HEK293 (cell line): ENCODE measurements around the gene RPL31.

ENCODE experiments used
- CTCF ChIA-PET: fragments of 350-600 bp; formaldehyde crosslinking; extraction: SDS; loops from one replicate; lab custom pipeline; 2021; ENCODE audit warnings: antibody characterized with exemption; lab: Yijun Ruan, JAX
- POLR2A ChIA-PET: fragments of 300-600 bp; formaldehyde crosslinking; extraction: SDS; loops from one replicate; lab custom pipeline; 2020; ENCODE audit warnings: antibody characterized with exemption, inconsistent platforms; lab: Yijun Ruan, JAX
- H3K27ac ChIP-seq: fragments of 200-500 bp; sonication (Bioruptor generic); 2 replicates; pipeline ENCODE4 v1.5.1; 2014; ENCODE audit warnings: low read depth, low read length, control low read depth, inconsistent platforms; ENCODE audit errors: extremely low read depth
- H3K36me3 ChIP-seq, 2 experiments: fragments of 200-500 bp in 1 of 2; sonication (Bioruptor generic) in 1 of 2; 1 replicate in 1 of 2; 2 replicates in 1 of 2; pipeline ENCODE4 v1.5.1; 2014 to 2017; ENCODE audit warnings: inconsistent platforms in 2 of 2, low read length in 2 of 2; ENCODE audit not compliant: control insufficient read depth in 2 of 2, insufficient read depth in 1 of 2
- H3K4me1 ChIP-seq: fragments of 200-500 bp; sonication (Bioruptor generic); 2 replicates; pipeline ENCODE4 v1.5.1; 2014; ENCODE audit warnings: mild to moderate bottlenecking, low read length, inconsistent platforms; ENCODE audit not compliant: control insufficient read depth, insufficient read depth
- H3K4me3 ChIP-seq: 2 replicates; pipeline ENCODE4 v1.5.1; 2011; ENCODE audit warnings: low read depth, mild to moderate bottlenecking, control low read depth, low read length, moderate library complexity
- H3K9me3 ChIP-seq: fragments of 200-500 bp; sonication (Bioruptor generic); 2 replicates; pipeline ENCODE4 v1.5.1; 2014; ENCODE audit warnings: low read depth, low read length, inconsistent platforms; ENCODE audit not compliant: control insufficient read depth, insufficient read depth
- CTCF ChIP-seq: fragments of 450-650 bp; formaldehyde crosslinking; IDR thresholded peaks from 2 replicates; pipeline ENCODE4 v1.5.1; 2016; ENCODE audit warnings: missing biosample characterization, missing genetic modification characterization
- FEZF1 ChIP-seq: fragments of 450-650 bp; formaldehyde crosslinking; IDR thresholded peaks from 2 replicates; pipeline ENCODE4 v1.5.1; 2016; ENCODE audit warnings: missing biosample characterization, missing genetic modification characterization
- HOXA7 ChIP-seq: sonication (generic); formaldehyde crosslinking; IDR thresholded peaks from 2 replicates; pipeline ENCODE4 v1.8.1; 2022; ENCODE audit warnings: missing genetic modification reagents, borderline replicate concordance
- KLF10 ChIP-seq: fragments of 450-650 bp; IDR thresholded peaks from 2 replicates; pipeline ENCODE4 v1.5.1; 2018; ENCODE audit warnings: missing biosample characterization, mild to moderate bottlenecking, missing genetic modification characterization
- PATZ1 ChIP-seq: fragments of 450-650 bp; formaldehyde crosslinking; IDR thresholded peaks from 2 replicates; pipeline ENCODE4 v1.5.1; 2016; ENCODE audit warnings: missing biosample characterization, missing genetic modification characterization
- ZBTB48 ChIP-seq: fragments of 450-650 bp; formaldehyde crosslinking; IDR thresholded peaks from 2 replicates; pipeline ENCODE4 v1.5.1; 2016; ENCODE audit warnings: missing biosample characterization, missing genetic modification characterization
- ZEB2 ChIP-seq: fragments of 450-650 bp; formaldehyde crosslinking; IDR thresholded peaks from 2 replicates; pipeline ENCODE4 v1.5.1; 2016; ENCODE audit warnings: missing biosample characterization, missing genetic modification characterization
- ZFP41 ChIP-seq: fragments of 450-650 bp; formaldehyde crosslinking; IDR thresholded peaks from 2 replicates; pipeline ENCODE4 v1.5.1; 2016; ENCODE audit warnings: missing biosample characterization, missing genetic modification characterization, borderline replicate concordance
- ZNF202 ChIP-seq: fragments of 450-650 bp; formaldehyde crosslinking; IDR thresholded peaks from 2 replicates; pipeline ENCODE4 v1.5.1; 2016; ENCODE audit warnings: missing biosample characterization, missing genetic modification characterization, borderline replicate concordance
- ZNF221 ChIP-seq: fragments of 450-650 bp; formaldehyde crosslinking; IDR thresholded peaks from 2 replicates; pipeline ENCODE4 v1.5.1; 2017; ENCODE audit warnings: missing biosample characterization, missing genetic modification characterization, borderline replicate concordance
- ZNF24 ChIP-seq: fragments of 450-650 bp; formaldehyde crosslinking; IDR thresholded peaks from 2 replicates; pipeline ENCODE4 v1.5.1; 2016; ENCODE audit warnings: missing biosample characterization, missing genetic modification characterization
- ZNF302 ChIP-seq: fragments of 450-650 bp; formaldehyde crosslinking; IDR thresholded peaks from 2 replicates; pipeline ENCODE4 v1.5.1; 2016; ENCODE audit warnings: missing biosample characterization, missing genetic modification characterization, low read depth
- ZNF335 ChIP-seq: fragments of 450-650 bp; formaldehyde crosslinking; conservative IDR thresholded peaks from 2 replicates; pipeline ENCODE4 v1.5.1; 2016; ENCODE audit warnings: missing biosample characterization, missing genetic modification characterization
- ZNF341 ChIP-seq: fragments of 450-650 bp; formaldehyde crosslinking; IDR thresholded peaks from 2 replicates; pipeline ENCODE4; 2016; ENCODE audit warnings: low read depth, missing biosample characterization, missing genetic modification characterization
- ZNF394 ChIP-seq: fragments of 450-650 bp; formaldehyde crosslinking; IDR thresholded peaks from 2 replicates; pipeline ENCODE4 v1.5.1; 2016; ENCODE audit warnings: missing biosample characterization, missing genetic modification characterization, mild to moderate bottlenecking, moderate library complexity, borderline replicate concordance
- ZNF423 ChIP-seq: fragments of 450-650 bp; formaldehyde crosslinking; IDR thresholded peaks from 2 replicates; pipeline ENCODE4 v1.5.1; 2016; ENCODE audit warnings: missing biosample characterization, missing genetic modification characterization
- ZNF510 ChIP-seq: fragments of 450-650 bp; formaldehyde crosslinking; IDR thresholded peaks from 2 replicates; pipeline ENCODE4 v1.5.1; 2018; ENCODE audit warnings: mild to moderate bottlenecking, missing genetic modification characterization, missing biosample characterization; ENCODE audit not compliant: insufficient replicate concordance
- ZNF549 ChIP-seq: fragments of 450-650 bp; IDR thresholded peaks from 2 replicates; pipeline ENCODE4 v1.5.1; 2018; ENCODE audit warnings: missing biosample characterization, missing genetic modification characterization, mild to moderate bottlenecking, inconsistent platforms, moderate library complexity
- ZNF626 ChIP-seq: fragments of 450-650 bp; sonication (Bioruptor Pico); formaldehyde crosslinking; IDR thresholded peaks from 2 replicates; pipeline ENCODE4 v1.5.1; 2018; ENCODE audit warnings: missing biosample characterization, missing genetic modification characterization, inconsistent platforms
- ZNF629 ChIP-seq: fragments of 450-650 bp; formaldehyde crosslinking; IDR thresholded peaks from 2 replicates; pipeline ENCODE4 v1.5.1; 2017; ENCODE audit warnings: missing biosample characterization, missing genetic modification characterization
- ZNF639 ChIP-seq: fragments of 450-650 bp; formaldehyde crosslinking; IDR thresholded peaks from 2 replicates; pipeline ENCODE4 v1.5.1; 2016; ENCODE audit warnings: missing biosample characterization, missing genetic modification characterization
- ZNF658 ChIP-seq: fragments of 450-650 bp; formaldehyde crosslinking; IDR thresholded peaks from 2 replicates; pipeline ENCODE4; 2016; ENCODE audit warnings: missing biosample characterization, missing genetic modification characterization
- ZNF791 ChIP-seq: fragments of 450-650 bp; formaldehyde crosslinking; IDR thresholded peaks from 2 replicates; pipeline ENCODE4 v1.5.1; 2016; ENCODE audit warnings: missing biosample characterization, missing genetic modification characterization
- ZSCAN30 ChIP-seq: fragments of 450-650 bp; IDR thresholded peaks from 2 replicates; pipeline ENCODE4 v1.5.1; 2018; ENCODE audit warnings: missing biosample characterization, mild to moderate bottlenecking, missing genetic modification characterization, moderate library complexity
- ZSCAN4 ChIP-seq: fragments of 450-650 bp; formaldehyde crosslinking; IDR thresholded peaks from 2 replicates; pipeline ENCODE4 v1.5.1; 2017; ENCODE audit warnings: missing biosample characterization, missing genetic modification characterization
- ZSCAN5A ChIP-seq: fragments of 450-650 bp; formaldehyde crosslinking; IDR thresholded peaks from 2 replicates; pipeline ENCODE4 v1.5.1; 2016; ENCODE audit warnings: missing biosample characterization, missing genetic modification characterization
- ZXDB ChIP-seq: fragments of 450-650 bp; formaldehyde crosslinking; IDR thresholded peaks from 2 replicates; pipeline ENCODE4 v1.5.1; 2016; ENCODE audit warnings: missing biosample characterization, missing genetic modification characterization

The RPL31 gene

GRCh38 chr2:101001691-101002561 lies at the start of gene RPL31:
Gene RPL31 (plus strand): TSS chr2:101002289. CDS start chr2:101002702, 413 bp downstream.
- Histone ChIP-seq H3K36me3 (peaks cover 27 to 45% of the 10 kb centered on the region in 2 experiments), H3K4me3 (peak within 1 kb of the TSS; percentile 93), H3K4me1 (no peaks in the 10 kb centered on the region), H3K27ac (peak within 1 kb of the TSS; percentile 98), H3K9me3 (no peaks in the 10 kb centered on the region)
- POLR2A ChIA-PET = interaction anchor here (0.5 to 2.0 kb wide), 20 partner anchors 8 to 439 kb away, joined by 3 to 12 read pairs (median 4); partner anchors contain the start of genes PDCL3 and RNF149
- CTCF ChIA-PET = interaction anchor here (0.6 to 1.9 kb wide), 3 partner anchors 10 to 392 kb away, joined by 3 to 6 read pairs (median 3); no protein-coding TSS in a partner anchor
- TF ChIP-seq ZNF510 (no peak), ZSCAN30 (peak; percentile 30; the same call in 1 of the 2 replicates), ZNF221 (tag by site-specific recombination) (no peak), ZNF629 (tag by site-specific recombination) (peak; percentile 95), ZNF626 (tag by site-specific recombination) (no peak), HOXA7 (CRISPR knock-in tag) (no peak), PATZ1 (tag by site-specific recombination) (peak; percentile 70), ZEB2 (tag by site-specific recombination) (0 out of 2 replicates have a peak, but pooled peaks have one; percentile 46), CTCF (tag by site-specific recombination) (no peak), ZNF658 (tag by site-specific recombination) (no peak), KLF10 (tag by site-specific recombination) (peak; percentile 64; the same call in 1 of the 2 replicates), ZNF24 (tag by site-specific recombination) (peak; percentile 59; the same call in 1 of the 2 replicates), ZFP41 (tag by site-specific recombination) (no peak), ZNF302 (tag by site-specific recombination) (no peak), ZNF202 (tag by site-specific recombination) (no peak), ZSCAN4 (tag by site-specific recombination) (0 out of 2 replicates have a peak, but pooled peaks have one; percentile 13), ZNF341 (tag by site-specific recombination) (no peak), ZNF639 (tag by site-specific recombination) (0 out of 2 replicates have a peak, but pooled peaks have one; percentile 43), ZXDB (peak; percentile 81), ZNF423 (tag by site-specific recombination) (no peak), ZNF394 (tag by site-specific recombination) (peak; percentile 50; the same call in 1 of the 2 replicates), ZSCAN5A (tag by site-specific recombination) (no peak), ZBTB48 (no peak), ZNF791 (tag by site-specific recombination) (no peak), ZNF335 (tag by site-specific recombination) (peak; percentile 55), FEZF1 (tag by site-specific recombination) (0 out of 2 replicates have a peak, but pooled peaks have one; percentile 41), ZNF549 (tag by site-specific recombination) (no peak)
